WTC11 (cell line): ENCODE results near the gene MACO1. TPM values are rescaled to one million over a fixed set of nuclear protein-coding genes. Genes with fewer than 3 reads are reported as not detected.

ENCODE experiments used
- ATAC-seq: fragments of 200-7000 bp; cut with Tn5 transposase; 2 replicates; pipeline ENCODE4 v1.10.0; 2021; ENCODE audit warnings: mild to moderate bottlenecking, moderate library complexity
- CTCF ChIA-PET: fragments of 300-600 bp; sonication (Branson Sonifier 250); formaldehyde crosslinking; loops from one replicate; lab custom pipeline; 2021; ENCODE audit warnings: antibody characterized with exemption; lab: Charles Lee
- POLR2A ChIA-PET: fragments of 350-600 bp; sonication (Branson Sonifier 250); formaldehyde crosslinking; loops from one replicate; lab custom pipeline; 2021; ENCODE audit warnings: antibody characterized with exemption; lab: Charles Lee
- DNase-seq: peaks from one replicate; pipeline ENCODE4 v3.0.0; 2021; ENCODE audit warnings: low spot score
- H3K27ac Mint-ChIP-seq: 2 replicates; pipeline ENCODE4 v1.8.0; 2021; ENCODE audit warnings: mixed read lengths
- H3K27me3 Mint-ChIP-seq: 2 replicates; pipeline ENCODE4 v1.8.0; 2021; ENCODE audit warnings: low read depth, mild to moderate bottlenecking, moderate library complexity, mixed read lengths
- H3K36me3 Mint-ChIP-seq: 2 replicates; pipeline ENCODE4 v1.8.0; 2021; ENCODE audit warnings: mixed read lengths
- H3K4me1 Mint-ChIP-seq: 2 replicates; pipeline ENCODE4 v1.8.0; 2022; ENCODE audit warnings: mixed read lengths
- H3K4me3 Mint-ChIP-seq: 2 replicates; pipeline ENCODE4 v1.8.0; 2021; ENCODE audit warnings: mild to moderate bottlenecking, moderate library complexity, mixed read lengths
- H3K9me3 Mint-ChIP-seq: 2 replicates; pipeline ENCODE4 v1.8.0; 2021; ENCODE audit warnings: mixed read lengths
- ATF2 ChIP-seq: sonication (generic); formaldehyde crosslinking; IDR thresholded peaks from 2 replicates; pipeline ENCODE4 v1.8.1; 2022; ENCODE audit warnings: low read depth, missing genetic modification reagents, borderline replicate concordance
- E2F1 ChIP-seq: sonication (generic); formaldehyde crosslinking; IDR thresholded peaks from 2 replicates; pipeline ENCODE4 v1.8.0; 2022; ENCODE audit warnings: mild to moderate bottlenecking, missing genetic modification reagents
- EMX1 ChIP-seq: fragments of 250-450 bp; sonication (Bioruptor Pico); IDR thresholded peaks from 2 replicates; pipeline ENCODE4 v1.8.0; 2021; ENCODE audit warnings: mild to moderate bottlenecking
- FOXJ3 ChIP-seq: sonication (generic); formaldehyde crosslinking; IDR thresholded peaks from 2 replicates; pipeline ENCODE4 v1.9.0; 2021; ENCODE audit warnings: missing genetic modification reagents, mild to moderate bottlenecking, borderline replicate concordance
- HMGA2 ChIP-seq: fragments of 250-450 bp; sonication (Bioruptor Pico); IDR thresholded peaks from 2 replicates; pipeline ENCODE4 v1.4.0; 2021; ENCODE audit warnings: mild to moderate bottlenecking, moderate library complexity
- IRF1 ChIP-seq: sonication (generic); formaldehyde crosslinking; IDR thresholded peaks from 2 replicates; pipeline ENCODE4 v1.8.0; 2023; ENCODE audit warnings: missing genetic modification reagents
- IRF2 ChIP-seq: sonication (generic); formaldehyde crosslinking; IDR thresholded peaks from 2 replicates; pipeline ENCODE4 v1.8.0; 2022; ENCODE audit warnings: low read depth, missing genetic modification reagents, borderline replicate concordance
- JUN ChIP-seq: sonication (generic); formaldehyde crosslinking; IDR thresholded peaks from 2 replicates; pipeline ENCODE4 v1.8.0; 2023; ENCODE audit warnings: mild to moderate bottlenecking, missing genetic modification reagents
- MAX ChIP-seq: sonication (generic); formaldehyde crosslinking; IDR thresholded peaks from 2 replicates; pipeline ENCODE4 v1.8.0; 2022; ENCODE audit warnings: mild to moderate bottlenecking, missing genetic modification reagents
- NFATC4 ChIP-seq: fragments of 250-450 bp; sonication (Bioruptor Pico); IDR thresholded peaks from 2 replicates; pipeline ENCODE4 v1.9.0; 2021; ENCODE audit warnings: mild to moderate bottlenecking
- PRDM15 ChIP-seq: sonication (generic); formaldehyde crosslinking; IDR thresholded peaks from 2 replicates; pipeline ENCODE4 v1.8.0; 2022; ENCODE audit warnings: missing genetic modification reagents
- SP1 ChIP-seq: sonication (generic); formaldehyde crosslinking; conservative IDR thresholded peaks from 2 replicates; pipeline ENCODE4 v1.8.1; 2022; ENCODE audit warnings: missing genetic modification reagents
- TP53 ChIP-seq: sonication (generic); formaldehyde crosslinking; IDR thresholded peaks from 2 replicates; pipeline ENCODE4 v1.8.1; 2023; ENCODE audit warnings: mild to moderate bottlenecking, missing genetic modification reagents
- ZBTB21 ChIP-seq: sonication (generic); formaldehyde crosslinking; IDR thresholded peaks from 2 replicates; pipeline ENCODE4 v1.8.1; 2023; ENCODE audit warnings: mild to moderate bottlenecking, missing genetic modification reagents, borderline replicate concordance
- ZNF263 ChIP-seq: sonication (generic); formaldehyde crosslinking; IDR thresholded peaks from 2 replicates; pipeline ENCODE4 v1.8.1; 2022; ENCODE audit warnings: low read depth, mild to moderate bottlenecking, moderate library complexity, missing genetic modification reagents
- ZNF317 ChIP-seq: sonication (generic); formaldehyde crosslinking; IDR thresholded peaks from 2 replicates; pipeline ENCODE4 v1.8.1; 2023; ENCODE audit warnings: low read depth, mild to moderate bottlenecking, moderate library complexity, missing genetic modification reagents, borderline replicate concordance
- ZNF425 ChIP-seq: fragments of 250-450 bp; sonication (Bioruptor Pico); conservative IDR thresholded peaks from 2 replicates; pipeline ENCODE4 v1.9.0; 2021; ENCODE audit warnings: mild to moderate bottlenecking
- total RNA-seq: library from RNA; stranded (reverse); gene quantifications from 3 replicates; pipeline ENCODE4 v1.2.3, GENCODE V29; 2021

The MACO1 gene
- total RNA-seq, 1 experiment from 2014 or later, result 9.5 TPM

GRCh38 chr1:25543425-25544242, 112.9 kb downstream of the MACO1 start, which contains the start of gene LDLRAP1 (continued):
- no peak for TF ChIP-seq JUN (CRISPR knock-in tag)
- no peak for TF ChIP-seq ZNF425 (CRISPR knock-in tag)
- TF ChIP-seq NFATC4 (CRISPR knock-in tag), result no peak
- TF ChIP-seq HMGA2 (CRISPR knock-in tag), result no peak
- TF ChIP-seq ZNF263, result no peak
- no peak for TF ChIP-seq IRF2 (CRISPR knock-in tag)
- TF ChIP-seq MAX, result no peak
- no peak for TF ChIP-seq ZBTB21
- TF ChIP-seq, all 79 proteins: peak for 9

- Mint-ChIP-seq H3K4me3 (peak overlapping the region; percentile 67), H3K4me1 (peaks cover 13% of the 10 kb centered on the region), H3K9me3 (no peaks in the 10 kb centered on the region), H3K27ac (no peak overlapping the region), H3K27me3 (peaks cover 12% of the 10 kb centered on the region)
- ATAC-seq (no peak), DNase-seq (no peak)
- ChIA-PET POLR2A (no interaction called here), CTCF (interaction anchor here (0.8 to 2.5 kb wide), 6 partner anchors 22 to 257 kb away, joined by 3 to 9 read pairs (median 4); no protein-coding TSS in a partner anchor)
- TF ChIP-seq E2F1 (no peak), EMX1 (CRISPR knock-in tag) (no peak)
- TF ChIP-seq, all 79 proteins: peak for 0
- H3K36me3 Mint-ChIP-seq, result no peaks in the 10 kb centered on the region
Measured at GRCh38 chr1:25544243-25544764, 113.6 kb downstream of the MACO1 start.

- no peaks in the 10 kb centered on the region for H3K9me3 Mint-ChIP-seq
- no peak for TF ChIP-seq TP53 (CRISPR knock-in tag)
- TF ChIP-seq SP1 (CRISPR knock-in tag), result no peak
- no peak for TF ChIP-seq FOXJ3
- no peak for TF ChIP-seq HMGA2 (CRISPR knock-in tag)
- TF ChIP-seq ATF2 (CRISPR knock-in tag), result no peak
- TF ChIP-seq PRDM15 (CRISPR knock-in tag), result no peak
- TF ChIP-seq IRF1, result no peak
- no peak for TF ChIP-seq E2F1
- TF ChIP-seq ZNF317 (CRISPR knock-in tag), result no peak
- ChIA-PET CTCF (interaction anchor here (0.8 to 2.5 kb wide), 3 partner anchors 22 to 64 kb away, joined by 4 to 9 read pairs (median 4); no protein-coding TSS in a partner anchor), POLR2A (no interaction called here)
- no peaks in the 10 kb centered on the region for H3K36me3 Mint-ChIP-seq
- H3K27me3 Mint-ChIP-seq, result peaks cover 12% of the 10 kb centered on the region
- no peak for DNase-seq
- no peak; the same call in 1 of the 2 replicates for ATAC-seq
- H3K27ac Mint-ChIP-seq, result no peak overlapping the region
- H3K4me1 Mint-ChIP-seq, result peaks cover 13% of the 10 kb centered on the region
- peak overlapping the region; percentile 67 for H3K4me3 Mint-ChIP-seq
Measured at GRCh38 chr1:25544819-25545218, 114.1 kb downstream of the MACO1 start.
